HG02763 (cell line): ENCODE results near the gene SPTBN2.

Source experiments
- ATAC-seq: cut with Tn5 transposase; IDR thresholded peaks from one replicate; pipeline ENCODE4 v1.9.1; 2021; ENCODE audit warnings: mild to moderate bottlenecking, moderate library complexity; ENCODE audit not compliant: unreplicated experiment

The SPTBN2 gene

DNA sequence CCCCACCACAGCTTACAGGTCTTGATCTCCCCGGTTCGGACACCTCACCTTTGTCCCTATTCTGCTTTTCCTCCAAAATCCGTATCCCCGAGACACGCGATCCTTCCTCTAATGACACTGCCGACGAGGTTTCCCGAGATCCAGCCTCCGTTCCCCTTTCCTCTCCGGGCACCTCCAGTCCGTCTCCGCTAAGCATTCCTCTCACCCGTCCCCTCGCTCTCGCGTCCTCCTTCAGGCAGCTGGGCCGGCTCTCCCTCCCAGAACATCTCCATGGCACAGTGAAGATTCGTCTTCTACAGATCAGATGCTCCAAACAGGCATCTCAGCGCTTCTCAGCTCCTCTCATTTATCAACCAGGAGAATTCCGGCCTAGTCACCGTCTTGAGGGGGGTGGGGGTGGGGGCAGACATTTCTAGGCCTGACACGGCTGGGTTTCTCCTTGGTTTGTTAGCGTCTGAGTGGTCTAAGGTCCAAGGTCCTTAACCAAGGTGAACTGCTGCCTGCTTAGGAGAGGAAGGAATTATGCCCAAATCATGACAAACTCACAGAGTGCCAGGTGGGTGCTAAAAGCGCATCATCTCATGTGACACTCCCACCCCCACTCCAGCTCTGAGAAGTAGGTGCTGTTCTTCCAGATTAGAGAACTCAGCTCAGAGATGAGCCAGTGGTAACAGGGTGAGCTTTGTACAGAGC, at the start of gene SPTBN2:
TSS of gene SPTBN2 (minus strand) at position 524 of the 693 bp plus-strand sequence. CDS start 7,976 bp downstream, outside the sequence.
- ATAC-seq, result no peak

DNA sequence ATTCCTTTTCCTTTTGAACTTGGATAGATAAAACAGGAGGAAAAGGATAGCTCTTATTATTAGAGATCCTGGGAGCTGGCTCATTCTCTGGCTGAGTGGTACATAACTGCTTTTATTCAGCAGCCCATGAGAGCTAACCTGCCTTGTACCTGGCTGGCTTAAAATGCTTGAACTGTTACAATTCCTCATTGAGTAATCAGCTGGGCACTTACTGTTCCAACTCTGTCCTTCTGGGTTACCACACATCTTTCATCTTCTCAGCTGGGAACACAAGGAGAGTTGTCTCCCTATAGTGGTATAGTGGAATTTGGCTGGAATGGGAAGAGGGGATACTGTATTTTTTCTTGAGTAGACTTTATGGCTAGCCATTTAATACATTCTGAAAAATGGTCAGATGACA, 39.8 kb upstream of the SPTBN2 start:
- ATAC-seq, result no peak

GRCh38 chr11:66768088-66768521, 39.1 kb upstream of the SPTBN2 start:
- no peak for ATAC-seq

DNA sequence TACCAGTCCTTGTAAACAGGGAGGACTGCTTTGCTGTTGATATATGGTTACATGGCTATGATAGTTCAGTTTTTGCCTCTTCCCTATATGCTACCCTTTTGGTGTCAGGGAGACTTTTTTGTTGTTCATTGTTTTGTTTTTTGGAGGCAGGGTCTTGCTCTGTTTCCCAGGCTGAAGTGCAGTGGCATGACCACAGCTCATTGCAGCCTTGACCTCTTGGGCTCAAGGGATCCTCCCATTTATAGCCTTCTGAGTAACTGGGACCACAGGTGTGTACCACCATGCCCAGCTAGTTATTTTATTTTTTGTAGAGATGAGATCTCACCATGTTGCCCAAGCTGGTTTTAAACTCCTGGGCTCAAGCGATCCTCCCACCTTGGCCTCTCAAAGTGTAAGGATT, 38.6 kb upstream of the SPTBN2 start:
- no peak for ATAC-seq

DNA sequence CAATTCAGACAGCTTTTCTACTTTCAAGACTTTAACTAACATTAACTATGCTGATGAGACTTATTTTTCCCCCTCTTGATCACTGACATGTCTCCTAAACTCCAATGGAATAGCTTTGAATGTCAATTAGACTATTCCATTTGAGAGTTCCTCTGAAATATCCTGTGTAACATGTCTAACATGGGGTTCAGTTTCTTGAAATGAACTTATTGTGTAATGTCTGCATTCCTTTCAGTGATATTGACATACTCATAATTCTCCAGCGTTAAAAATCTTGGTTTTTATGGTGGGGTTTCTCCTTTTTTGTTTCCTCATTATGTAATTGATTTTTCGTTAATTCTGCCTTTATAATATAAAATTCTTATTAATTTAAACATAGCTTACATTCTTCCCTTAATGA, 37.7 kb upstream of the SPTBN2 start:
- no peak for ATAC-seq

- ATAC-seq, result no peak
These were observed 33.1 kb upstream of the SPTBN2 start for GRCh38 chr11:66762088-66762487.

- ATAC-seq, result no peak
These were observed 23.1 kb upstream of the SPTBN2 start for GRCh38 chr11:66752148-66752547.

GRCh38 chr11:66749091-66749490, 20.1 kb upstream of the SPTBN2 start:
- no peak for ATAC-seq

DNA sequence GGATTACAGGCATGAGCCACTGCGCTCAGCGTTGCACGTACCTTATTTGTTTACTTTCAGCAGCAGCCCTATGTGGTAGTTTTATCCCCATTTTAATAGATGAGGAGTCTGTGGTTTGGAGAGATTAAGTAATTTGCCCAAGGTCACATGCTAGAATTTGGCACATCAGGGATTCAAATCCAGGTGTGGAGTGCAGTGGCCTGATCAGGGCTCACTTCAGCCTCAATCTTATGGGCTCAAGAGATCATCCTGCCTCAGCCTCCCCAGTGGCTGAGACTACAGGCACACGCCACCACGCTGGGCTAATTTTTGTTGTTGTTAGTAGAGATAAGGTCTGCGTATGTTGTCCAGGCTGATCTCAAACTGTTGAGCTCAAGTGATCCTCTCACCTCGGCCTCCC, 18.5 kb upstream of the SPTBN2 start:
- ATAC-seq, result no peak

GRCh38 chr11:66745356-66746235, 16.6 kb upstream of the SPTBN2 start:
- ATAC-seq, result peak; percentile 35

DNA sequence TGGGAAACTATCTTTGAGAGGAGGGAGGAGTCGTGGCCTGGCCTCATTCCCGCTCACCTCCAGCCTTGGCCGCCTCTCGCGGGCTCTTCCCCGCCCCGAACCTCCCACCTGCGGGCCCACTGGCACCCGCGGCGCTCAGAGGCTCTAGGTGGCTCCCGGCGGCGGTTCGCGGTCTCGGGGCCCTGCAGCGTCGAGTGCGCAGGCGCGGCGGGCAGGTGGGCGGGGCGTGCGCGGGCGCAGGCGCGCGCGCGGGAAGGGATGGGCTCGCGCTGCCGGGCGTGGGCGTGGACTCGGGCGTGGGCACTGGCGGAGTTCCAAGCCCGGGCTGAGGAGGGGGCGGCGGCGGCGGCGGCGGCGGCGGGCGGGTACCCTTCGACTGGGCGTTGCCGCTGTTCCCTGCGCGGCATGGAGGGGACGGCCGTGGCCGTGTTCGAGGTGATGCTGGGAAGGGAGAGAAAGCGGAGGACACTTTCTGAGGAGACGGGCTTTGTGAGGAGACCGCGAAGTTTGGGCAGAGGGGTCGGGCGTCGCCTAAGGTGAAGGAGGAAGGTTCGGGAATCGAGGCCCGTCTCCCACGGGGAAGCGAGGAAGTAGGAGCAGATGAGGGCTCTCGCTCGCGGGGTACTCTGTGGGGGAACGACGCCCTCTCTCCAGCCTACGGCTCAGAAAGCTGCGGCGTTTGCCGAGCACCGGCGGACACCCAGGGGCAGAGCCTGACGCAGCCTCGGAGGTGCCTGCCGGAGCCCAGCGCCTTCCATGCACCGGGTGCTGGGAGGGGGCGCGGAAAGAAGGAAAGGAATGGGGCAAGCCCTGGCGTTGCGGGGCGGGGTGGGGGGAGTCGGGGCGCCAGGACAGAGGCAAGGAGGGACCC, 15.7 kb upstream of the SPTBN2 start:
- peak; percentile 68 for ATAC-seq

DNA sequence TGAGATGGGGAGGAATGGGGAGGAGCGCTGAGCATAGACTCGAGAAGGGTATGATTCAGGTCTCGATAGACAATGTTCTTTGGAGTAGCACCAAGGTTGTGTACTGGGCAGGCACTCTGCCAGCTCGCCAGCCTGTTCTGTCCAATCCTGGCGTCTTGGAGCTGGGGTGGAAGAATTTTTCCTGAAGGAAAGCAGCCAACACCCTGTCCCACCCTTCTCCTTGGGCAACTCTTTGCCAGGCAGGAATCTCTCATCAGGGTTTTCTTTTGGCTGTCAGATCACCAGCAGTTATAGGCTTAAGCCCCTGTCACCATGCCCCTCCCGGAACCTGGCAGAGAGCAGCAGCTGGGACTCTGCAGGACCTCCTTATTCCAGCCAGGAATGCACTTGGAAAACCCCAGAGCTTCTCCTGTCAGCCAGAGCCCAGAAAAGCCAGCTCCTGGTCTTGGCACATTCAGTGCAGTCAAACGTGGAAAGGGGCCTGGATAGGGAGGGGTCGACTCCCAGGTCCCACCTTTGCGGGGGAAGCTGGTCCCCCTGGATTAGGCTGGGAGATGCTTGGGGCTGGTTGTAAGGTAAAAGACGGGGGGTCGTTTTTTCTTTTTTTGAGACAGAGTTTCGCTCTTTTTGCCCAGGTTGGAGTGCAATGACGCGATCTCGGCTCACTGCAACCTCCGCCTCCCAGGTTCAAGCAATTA, 14.4 kb upstream of the SPTBN2 start:
- no peak for ATAC-seq

DNA sequence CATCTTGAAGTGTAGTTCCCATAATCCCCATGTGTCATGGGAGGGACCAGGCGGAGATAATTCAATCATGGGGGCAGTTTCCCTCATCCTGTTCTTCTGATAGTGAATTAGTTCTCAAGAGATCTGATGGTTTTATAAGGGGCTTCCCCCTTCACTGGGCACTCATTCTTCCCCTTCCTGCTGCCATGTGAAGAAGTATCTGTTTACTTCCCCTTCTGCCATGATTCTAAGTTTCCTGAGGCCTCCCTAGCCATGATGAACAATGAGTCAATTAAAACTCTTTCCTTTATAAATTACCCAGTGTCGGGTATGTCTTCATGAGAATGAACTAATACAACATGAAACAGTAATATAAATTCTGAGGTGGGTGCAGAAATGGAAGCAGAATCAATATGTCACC, 12.1 kb upstream of the SPTBN2 start:
- ATAC-seq, result no peak

DNA sequence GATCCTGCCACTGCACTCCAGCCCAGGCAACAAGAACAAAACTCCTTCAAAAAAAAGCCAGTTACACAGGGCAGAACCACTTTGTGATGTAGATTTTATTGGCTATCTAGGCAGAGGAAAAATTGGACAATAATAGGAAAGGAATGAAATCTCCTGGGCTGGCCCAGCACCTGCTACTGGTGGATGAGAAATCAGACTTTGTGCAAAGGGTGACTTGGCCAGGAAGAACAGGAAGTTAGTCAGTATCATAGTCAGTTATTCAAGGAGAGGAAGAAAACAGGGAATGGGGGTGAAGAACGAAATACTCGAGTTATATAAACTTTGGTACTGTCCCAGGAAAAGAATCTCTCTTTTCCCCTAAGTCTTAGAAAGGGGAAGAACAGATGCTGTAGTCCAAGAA, 11.0 kb upstream of the SPTBN2 start:
- no peak for ATAC-seq

DNA sequence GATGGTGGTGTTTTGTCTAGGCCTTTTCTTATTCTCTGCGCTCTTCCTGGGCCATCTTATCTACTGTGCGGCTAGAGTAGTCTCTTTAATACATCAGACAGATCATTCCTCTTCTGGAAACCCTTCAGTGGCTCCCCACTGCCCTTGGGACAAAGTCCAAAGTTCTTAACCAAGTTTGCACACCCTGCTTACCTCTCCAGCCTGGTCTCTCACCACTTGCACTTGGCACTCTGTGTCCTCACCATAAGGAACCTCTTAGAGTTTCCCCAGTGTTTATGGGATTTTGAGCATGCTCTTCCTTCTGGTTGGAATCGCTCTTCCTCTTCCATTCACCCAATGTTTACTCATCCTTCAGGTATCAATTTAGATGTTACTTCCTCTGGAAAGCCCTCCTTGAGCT, 5.2 kb upstream of the SPTBN2 start:
- no peak for ATAC-seq

- ATAC-seq, result no peak
These were observed 431 bp upstream of the SPTBN2 start for GRCh38 chr11:66729447-66729846.

DNA sequence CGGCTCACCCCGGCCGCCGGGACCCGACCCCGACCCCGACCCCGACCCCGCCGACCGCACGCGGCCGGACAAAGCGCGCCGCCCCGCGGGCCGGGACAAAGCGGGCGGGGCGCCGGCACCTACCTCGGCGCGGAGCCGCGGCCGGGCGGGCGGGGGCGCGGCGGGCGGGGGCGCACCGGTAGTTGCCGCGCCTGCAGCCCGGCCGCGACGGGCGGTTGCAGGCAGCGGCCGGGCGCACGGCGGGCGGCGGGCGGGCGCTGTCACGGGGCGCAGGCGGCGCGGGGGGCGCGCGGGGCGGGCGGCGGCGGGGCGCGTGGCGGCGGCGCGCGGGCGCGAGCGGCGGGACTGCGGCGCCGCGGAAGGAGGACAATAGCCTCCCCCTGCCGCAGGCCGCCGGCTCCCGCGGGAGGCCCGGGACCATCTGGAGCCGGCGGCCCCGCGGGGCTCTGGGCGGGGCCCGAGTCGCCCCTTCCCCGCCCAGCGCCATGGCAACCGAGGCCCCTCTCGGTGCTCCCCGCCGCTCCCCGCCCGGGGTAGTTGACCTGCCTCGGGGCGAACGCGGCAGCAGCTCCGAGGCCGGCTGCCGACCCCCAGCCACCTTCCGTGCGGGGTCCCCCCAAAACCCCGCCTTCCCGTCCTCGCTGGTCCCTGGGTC, 851 bp downstream of the SPTBN2 start:
- ATAC-seq, result no peak

GRCh38 chr11:66727282-66728037, 1.6 kb downstream of the SPTBN2 start:
- ATAC-seq, result no peak

- ATAC-seq, result no peak
These were observed 3.4 kb downstream of the SPTBN2 start for GRCh38 chr11:66725647-66726046.
